ENCODE results near the gene EAF1.

The EAF1 gene

DNA sequence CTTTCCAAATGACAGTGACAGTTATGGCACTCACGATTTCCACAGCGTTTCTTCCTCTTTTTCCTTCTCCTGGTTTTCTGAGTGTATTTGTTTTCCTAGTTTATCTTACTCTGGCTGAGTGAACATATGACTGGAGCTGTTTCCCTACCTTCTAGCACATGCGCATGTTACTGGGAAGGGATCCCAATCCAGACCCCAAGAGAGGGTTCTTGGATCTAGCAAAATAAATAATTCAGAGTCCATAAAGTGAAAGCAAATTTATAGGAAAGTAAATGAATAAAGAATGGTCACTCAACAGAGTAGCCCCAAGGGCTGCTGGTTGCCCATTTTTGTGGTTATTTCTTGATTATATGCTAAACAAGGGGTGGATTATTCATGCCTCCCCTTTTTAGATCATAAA is 23.9 kb upstream of the EAF1 start (continued):
- TF ChIP-seq, protein P1, sequence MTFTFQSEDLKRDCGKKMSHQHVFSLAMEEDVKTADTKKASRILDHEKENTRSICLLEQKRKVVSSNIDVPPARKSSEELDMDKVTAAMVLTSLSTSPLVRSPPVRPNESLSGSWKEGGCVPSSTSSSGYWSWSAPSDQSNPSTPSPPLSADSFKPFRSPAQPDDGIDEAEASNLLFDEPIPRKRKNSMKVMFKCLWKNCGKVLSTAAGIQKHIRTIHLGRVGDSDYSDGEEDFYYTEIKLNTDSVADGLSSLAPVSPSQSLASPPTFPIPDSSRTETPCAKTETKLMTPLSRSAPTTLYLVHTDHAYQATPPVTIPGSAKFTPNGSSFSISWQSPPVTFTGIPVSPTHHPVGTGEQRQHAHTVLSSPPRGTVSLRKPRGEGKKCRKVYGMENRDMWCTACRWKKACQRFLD (tag by site-specific recombination; IDR thresholded peaks at IDR 0.05): no peak

DNA sequence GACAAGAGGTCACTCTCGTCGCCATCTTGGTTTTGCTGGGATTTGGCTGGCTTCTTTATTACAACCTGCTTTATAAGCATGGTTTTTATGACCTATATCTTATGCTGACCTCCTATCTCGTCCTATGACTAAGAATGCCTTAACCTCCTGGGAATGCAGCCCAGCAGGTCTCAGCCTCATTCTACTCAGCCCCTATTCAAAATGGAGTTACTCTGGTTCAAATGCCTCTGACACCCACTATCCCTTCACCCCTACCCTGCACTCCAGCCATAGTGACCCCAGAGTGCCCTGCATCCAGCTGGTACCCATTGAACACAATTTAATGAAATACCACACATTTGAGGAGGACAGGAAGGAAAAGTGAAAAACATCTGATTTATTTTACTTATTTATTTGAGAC is 23.4 kb upstream of the EAF1 start:
- H3K27ac ChIP-seq (ENCODE audit: extremely low read depth, low read depth, low read length): no peak overlapping the region
- H3K4me1 ChIP-seq (ENCODE audit: control insufficient read depth, insufficient read depth, low read length): no peaks in the 10 kb centered on the region
- H3K36me3 ChIP-seq (ENCODE audit: control insufficient read depth in 2 of 2, insufficient read depth in 1 of 2, low read length in 2 of 2): peaks cover 0 to 10% of the 10 kb centered on the region in 2 experiments; a peak in 2 of 3 replicates
- no peak for TF ChIP-seq ZNF132 (tag by site-specific recombination; IDR thresholded peaks at IDR 0.05; ENCODE audit: borderline replicate concordance)
- no peak for TF ChIP-seq ZNF488 (tag by site-specific recombination; IDR thresholded peaks at IDR 0.05)
- TF ChIP-seq PRDM2 (tag by site-specific recombination; IDR thresholded peaks at IDR 0.05; ENCODE audit: borderline replicate concordance): no peak
- TF ChIP-seq ZNF792 (tag by site-specific recombination; IDR thresholded peaks at IDR 0.05): no peak
- TF ChIP-seq ZNF169 (tag by site-specific recombination; IDR thresholded peaks at IDR 0.05): no peak
- no peak for TF ChIP-seq ZNF174 (tag by site-specific recombination; IDR thresholded peaks at IDR 0.05)
- TF ChIP-seq KLF10 (tag by site-specific recombination; IDR thresholded peaks at IDR 0.05): no peak
- TF ChIP-seq SP3 (tag by site-specific recombination; IDR thresholded peaks at IDR 0.05): no peak
- no peak for TF ChIP-seq ZNF561 (tag by site-specific recombination; IDR thresholded peaks at IDR 0.05; ENCODE audit: borderline replicate concordance)
- TF ChIP-seq ZNF777 (tag by site-specific recombination; IDR thresholded peaks at IDR 0.05; ENCODE audit: borderline replicate concordance): no peak
- no peak for TF ChIP-seq ZNF600 (tag by site-specific recombination; IDR thresholded peaks at IDR 0.05)
- no peak for TF ChIP-seq ZNF621 (tag by site-specific recombination; IDR thresholded peaks at IDR 0.05)
- ChIA-PET POLR2A (no interaction called here), CTCF (interaction anchor here (1.1 to 4.3 kb wide), 2 partner anchors 64 to 137 kb away, joined by 3 to 109 read pairs; no protein-coding TSS in a partner anchor)
- no peak overlapping the region for H3K4me3 ChIP-seq (ENCODE audit: low read depth, low read length)
- no peaks in the 10 kb centered on the region for H3K9me3 ChIP-seq (ENCODE audit: control insufficient read depth, insufficient read depth, low read depth, low read length)

DNA sequence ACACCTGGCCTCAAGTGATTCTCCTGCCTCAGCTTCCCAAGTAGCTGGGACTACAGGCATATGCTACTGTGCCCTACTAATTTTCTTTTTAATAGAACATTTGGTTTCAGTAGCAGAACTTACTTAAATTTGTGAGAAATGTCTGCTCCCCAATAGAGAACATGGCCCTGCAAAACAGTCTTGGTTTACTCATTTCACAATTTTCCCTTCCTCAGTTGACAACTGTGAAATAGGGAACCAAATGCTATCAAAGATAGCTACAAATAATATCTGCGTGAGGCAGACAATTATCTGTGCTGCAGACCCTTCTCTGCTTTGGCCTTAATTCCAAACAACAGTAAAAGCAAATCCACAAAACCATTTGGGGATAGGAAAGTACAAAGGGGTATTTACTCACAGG is 22.6 kb upstream of the EAF1 start:
- Histone ChIP-seq H3K36me3 (ENCODE audit: control insufficient read depth in 2 of 2, insufficient read depth in 1 of 2, low read length in 2 of 2) (peaks cover under 1 to 18% of the 10 kb centered on the region in 2 experiments), H3K4me3 (ENCODE audit: low read depth, low read length) (no peak overlapping the region), H3K27ac (ENCODE audit: extremely low read depth, low read depth, low read length) (no peak overlapping the region), H3K4me1 (ENCODE audit: control insufficient read depth, insufficient read depth, low read length) (no peaks in the 10 kb centered on the region), H3K9me3 (ENCODE audit: control insufficient read depth, insufficient read depth, low read depth, low read length) (no peaks in the 10 kb centered on the region)
- ChIA-PET POLR2A (interaction anchor here (0.6 kb wide), 1 partner anchor 137 kb away, joined by 3 read pairs; no protein-coding TSS in a partner anchor), CTCF (interaction anchor here (0.6 to 4.3 kb wide), 42 partner anchors 7 to 472 kb away, joined by 3 to 109 read pairs (median 4); partner anchors contain the start of gene CAPN7)
- TF ChIP-seq ZNF596 (tag by site-specific recombination; IDR thresholded peaks at IDR 0.05) (no peak), ZNF776 (tag by site-specific recombination; IDR thresholded peaks at IDR 0.05; ENCODE audit: borderline replicate concordance) (no peak), ZNF155 (tag by site-specific recombination; IDR thresholded peaks at IDR 0.05) (no peak)
